ENCODE measurements around the gene POLA2.
"Not testable (repeated sequence)": the region's sequence is repeated elsewhere in the genome, so short reads cannot be mapped to it uniquely, and the experiment has no call there.

POLA2 gene

DNA sequence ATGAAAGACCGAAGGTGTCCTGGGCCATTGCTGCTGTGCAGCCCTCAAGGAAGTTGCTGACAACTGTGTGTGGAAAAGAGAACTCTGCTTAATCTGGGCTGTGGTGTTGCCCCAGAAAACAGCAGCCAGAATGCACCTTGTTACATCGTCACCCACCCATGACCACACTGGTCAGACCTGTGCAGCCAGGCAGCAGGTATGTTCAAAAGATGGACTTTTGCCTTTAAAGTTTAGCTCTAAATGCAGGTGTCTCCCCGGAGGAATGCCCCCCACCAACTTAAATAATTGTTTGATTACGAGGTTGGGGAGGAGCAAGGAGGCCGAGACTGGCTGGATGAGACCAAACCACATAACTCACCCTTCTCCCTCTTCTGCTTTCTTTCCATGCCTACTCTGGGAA lies 15.3 kb upstream of the POLA2 start:
- no peak overlapping the region for H3K27ac ChIP-seq (ENCODE audit: low read length)
- no peaks in the 10 kb centered on the region for H3K36me3 ChIP-seq (ENCODE audit: control insufficient read depth, low read depth, low read length)
- no peak overlapping the region for H3K4me3 ChIP-seq (ENCODE audit: low read length)
- H3K9ac ChIP-seq (ENCODE audit: low read length) = no peak overlapping the region
- H3K9me3 ChIP-seq (ENCODE audit: control insufficient read depth, low read depth, low read length) = no peaks in the 10 kb centered on the region
- peaks cover 9% of the 10 kb centered on the region for H3K4me1 ChIP-seq (ENCODE audit: control insufficient read depth, low read depth, low read length)
- H3K27me3 ChIP-seq (ENCODE audit: control insufficient read depth, insufficient read depth, low read length) = no peaks in the 10 kb centered on the region

DNA sequence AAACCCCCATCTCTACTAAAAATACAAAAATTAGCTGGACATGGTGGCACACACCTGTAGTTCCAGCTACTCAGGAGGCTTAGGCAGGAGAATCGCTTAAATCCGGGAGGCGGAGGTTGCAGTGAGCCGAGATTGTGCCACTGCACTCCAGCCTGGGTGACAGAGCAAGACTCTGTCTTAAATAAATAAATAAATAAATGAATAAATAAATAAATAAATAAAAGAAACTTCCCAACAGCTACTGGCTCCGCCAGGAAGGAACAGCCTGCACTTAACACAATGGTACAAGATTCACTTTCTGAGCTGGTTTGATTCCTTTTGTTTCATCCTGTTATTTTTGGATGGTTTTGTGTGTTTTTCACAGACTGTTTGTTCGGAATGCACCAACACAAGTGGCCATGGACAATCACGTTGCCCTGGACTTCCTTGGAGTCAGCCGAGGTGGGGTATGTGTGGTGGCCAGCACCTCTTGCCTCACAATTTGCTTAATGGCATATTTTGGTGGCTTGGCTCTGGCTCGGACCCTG lies 13.5 kb upstream of the POLA2 start:
- not testable (repeated sequence) for H3K4me1 ChIP-seq (ENCODE audit: control insufficient read depth, low read depth, low read length); H3K36me3 ChIP-seq (ENCODE audit: control insufficient read depth, low read depth, low read length); H3K4me3 ChIP-seq (ENCODE audit: low read length); H3K27ac ChIP-seq (ENCODE audit: low read length); H3K27me3 ChIP-seq (ENCODE audit: control insufficient read depth, insufficient read depth, low read length); H3K9me3 ChIP-seq (ENCODE audit: control insufficient read depth, low read depth, low read length); H3K9ac ChIP-seq (ENCODE audit: low read length)

GRCh38 chr11:65251476-65251875 lies 10.3 kb upstream of the POLA2 start:
- Histone ChIP-seq H3K4me1 (ENCODE audit: control insufficient read depth, low read depth, low read length) (no peaks in the 10 kb centered on the region), H3K9me3 (ENCODE audit: control insufficient read depth, low read depth, low read length) (no peaks in the 10 kb centered on the region), H3K9ac (ENCODE audit: low read length) (no peak overlapping the region), H3K36me3 (ENCODE audit: control insufficient read depth, low read depth, low read length) (no peaks in the 10 kb centered on the region), H3K27ac (ENCODE audit: low read length) (no peak overlapping the region), H3K4me3 (ENCODE audit: low read length) (no peak overlapping the region), H3K27me3 (ENCODE audit: control insufficient read depth, insufficient read depth, low read length) (no peaks in the 10 kb centered on the region)

DNA sequence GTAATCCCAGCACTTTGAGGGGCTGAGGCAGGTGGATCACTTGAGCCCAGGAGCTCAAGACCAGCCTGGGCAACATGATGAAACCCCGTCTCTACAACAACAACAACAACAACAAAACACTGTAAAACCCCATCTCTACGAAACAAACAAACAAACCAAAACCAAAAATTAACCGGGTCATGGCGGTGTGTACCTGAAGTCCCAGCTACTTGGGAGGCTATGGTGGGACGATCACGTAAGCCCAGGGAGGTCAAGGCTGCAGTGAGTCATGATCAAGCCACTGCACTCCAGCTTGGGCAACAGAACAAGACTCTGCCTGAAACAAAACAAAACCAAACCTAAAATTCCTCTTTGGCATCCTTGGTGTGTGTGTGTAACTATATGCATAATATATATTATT lies 7.0 kb upstream of the POLA2 start:
- Histone ChIP-seq H3K36me3 (ENCODE audit: control insufficient read depth, low read depth, low read length) (no peaks in the 10 kb centered on the region), H3K27me3 (ENCODE audit: control insufficient read depth, insufficient read depth, low read length) (no peaks in the 10 kb centered on the region), H3K27ac (ENCODE audit: low read length) (no peak overlapping the region), H3K9ac (ENCODE audit: low read length) (no peak overlapping the region), H3K4me1 (ENCODE audit: control insufficient read depth, low read depth, low read length) (no peaks in the 10 kb centered on the region), H3K4me3 (ENCODE audit: low read length) (no peak overlapping the region), H3K9me3 (ENCODE audit: control insufficient read depth, low read depth, low read length) (no peaks in the 10 kb centered on the region)

GRCh38 chr11:65258988-65259387 lies 2.8 kb upstream of the POLA2 start:
- Histone ChIP-seq H3K9ac (ENCODE audit: low read length) (no peak overlapping the region), H3K4me3 (ENCODE audit: low read length) (no peak overlapping the region), H3K36me3 (ENCODE audit: control insufficient read depth, low read depth, low read length) (no peaks in the 10 kb centered on the region), H3K4me1 (ENCODE audit: control insufficient read depth, low read depth, low read length) (peaks cover 4% of the 10 kb centered on the region), H3K27me3 (ENCODE audit: control insufficient read depth, insufficient read depth, low read length) (no peaks in the 10 kb centered on the region), H3K9me3 (ENCODE audit: control insufficient read depth, low read depth, low read length) (no peaks in the 10 kb centered on the region), H3K27ac (ENCODE audit: low read length) (no peak overlapping the region)

GRCh38 chr11:65260302-65260701 lies 1.5 kb upstream of the POLA2 start:
- H3K9ac ChIP-seq (ENCODE audit: low read length) = no peak overlapping the region
- H3K27me3 ChIP-seq (ENCODE audit: control insufficient read depth, insufficient read depth, low read length) = no peaks in the 10 kb centered on the region
- H3K4me1 ChIP-seq (ENCODE audit: control insufficient read depth, low read depth, low read length) = peaks cover 4% of the 10 kb centered on the region
- H3K9me3 ChIP-seq (ENCODE audit: control insufficient read depth, low read depth, low read length) = no peaks in the 10 kb centered on the region
- H3K4me3 ChIP-seq (ENCODE audit: low read length) = no peak overlapping the region
- peaks cover 4% of the 10 kb centered on the region for H3K36me3 ChIP-seq (ENCODE audit: control insufficient read depth, low read depth, low read length)
- no peak overlapping the region for H3K27ac ChIP-seq (ENCODE audit: low read length)

DNA sequence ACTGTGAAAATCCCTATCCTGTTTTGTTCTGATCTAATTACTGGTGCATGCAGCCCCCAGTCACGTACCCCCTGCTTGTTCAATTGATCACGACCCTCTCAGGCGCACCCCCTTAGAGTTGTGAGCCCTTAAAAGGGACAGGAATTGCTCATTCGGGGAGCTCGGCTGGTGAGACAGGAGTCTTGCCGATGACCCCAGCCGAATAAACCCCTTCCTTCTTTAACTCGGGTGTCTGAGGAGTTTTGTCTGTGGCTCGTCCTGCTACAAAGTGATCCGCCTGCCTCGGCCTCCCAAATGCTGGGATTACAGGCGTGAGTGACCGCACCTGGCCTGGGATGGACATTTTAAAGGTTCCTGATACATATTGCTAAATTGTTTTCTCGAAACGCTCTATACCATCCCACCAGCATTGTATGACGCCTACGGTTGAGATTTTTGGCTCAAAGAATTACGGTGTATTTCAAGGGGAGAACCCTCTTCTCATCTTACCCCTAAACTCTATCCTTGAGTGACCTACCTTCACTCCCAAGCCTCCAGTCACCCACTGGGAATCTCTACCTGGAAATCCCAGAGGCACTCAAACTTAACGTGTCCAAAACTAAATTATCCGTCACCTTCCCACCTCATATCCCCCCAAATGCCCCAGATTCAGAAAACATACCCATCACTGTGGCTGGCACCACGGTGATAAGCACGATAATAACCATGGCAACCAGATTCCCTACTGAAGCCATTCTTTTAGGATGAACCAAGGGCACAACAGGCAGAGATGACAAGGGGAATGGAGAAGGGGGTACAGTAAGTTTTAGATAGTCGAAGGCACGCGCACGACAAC lies 789 bp upstream of the POLA2 start:
- H3K36me3 ChIP-seq (ENCODE audit: control insufficient read depth, low read depth, low read length) = peaks cover 4% of the 10 kb centered on the region
- peak overlapping the region; percentile 98 for H3K4me3 ChIP-seq (ENCODE audit: low read length)
- H3K27me3 ChIP-seq (ENCODE audit: control insufficient read depth, insufficient read depth, low read length) = no peaks in the 10 kb centered on the region
- no peaks in the 10 kb centered on the region for H3K9me3 ChIP-seq (ENCODE audit: control insufficient read depth, low read depth, low read length)
- peaks cover 4% of the 10 kb centered on the region for H3K4me1 ChIP-seq (ENCODE audit: control insufficient read depth, low read depth, low read length)
- H3K9ac ChIP-seq (ENCODE audit: low read length) = peak overlapping the region; percentile 93
- H3K27ac ChIP-seq (ENCODE audit: low read length) = peak overlapping the region; percentile 3

DNA sequence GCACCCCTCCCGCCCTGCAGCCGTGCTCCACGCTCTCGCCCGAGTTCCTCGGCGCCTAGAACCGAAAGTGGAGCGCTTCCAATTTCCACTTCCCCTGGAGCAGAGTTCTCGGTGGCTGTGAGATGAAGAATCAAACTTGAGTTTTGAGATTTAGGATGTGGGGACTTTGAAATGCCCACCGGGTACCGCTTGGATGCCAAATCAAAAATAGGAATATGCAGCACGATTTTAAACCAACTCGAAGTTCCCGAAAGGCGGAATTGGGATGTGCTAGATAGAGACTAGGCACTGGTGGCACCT lies 569 bp downstream of the POLA2 start:
- Histone ChIP-seq H3K9ac (ENCODE audit: low read length) (peak overlapping the region; percentile 93), H3K4me3 (ENCODE audit: low read length) (peak overlapping the region; percentile 98), H3K9me3 (ENCODE audit: control insufficient read depth, low read depth, low read length) (no peaks in the 10 kb centered on the region), H3K4me1 (ENCODE audit: control insufficient read depth, low read depth, low read length) (peaks cover 4% of the 10 kb centered on the region), H3K27me3 (ENCODE audit: control insufficient read depth, insufficient read depth, low read length) (no peaks in the 10 kb centered on the region), H3K36me3 (ENCODE audit: control insufficient read depth, low read depth, low read length) (peaks cover 11% of the 10 kb centered on the region), H3K27ac (ENCODE audit: low read length) (no peak overlapping the region)

DNA sequence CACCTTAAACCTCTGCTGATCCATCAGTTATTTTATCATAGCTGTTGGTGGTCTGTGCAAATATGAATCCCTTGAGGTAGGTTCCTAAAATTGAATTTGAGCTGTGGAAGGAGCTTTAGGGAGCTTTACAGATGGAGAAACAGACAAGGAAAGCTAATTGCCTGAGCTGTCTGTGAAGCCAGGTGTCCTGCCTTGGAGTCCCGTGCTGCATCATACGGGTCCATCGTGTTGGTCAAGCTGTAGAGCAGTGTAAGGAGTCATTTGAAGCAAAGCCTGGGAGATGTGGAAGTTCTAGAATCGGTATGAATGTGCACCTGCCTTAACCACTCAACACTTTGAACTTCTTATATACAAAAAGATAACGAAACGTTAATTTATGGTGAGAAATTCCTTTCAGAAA lies 1.0 kb downstream of the POLA2 start:
- Histone ChIP-seq H3K27ac (ENCODE audit: low read length) (no peak overlapping the region), H3K9ac (ENCODE audit: low read length) (peak overlapping the region; percentile 93), H3K27me3 (ENCODE audit: control insufficient read depth, insufficient read depth, low read length) (no peaks in the 10 kb centered on the region), H3K36me3 (ENCODE audit: control insufficient read depth, low read depth, low read length) (peaks cover 14% of the 10 kb centered on the region), H3K9me3 (ENCODE audit: control insufficient read depth, low read depth, low read length) (no peaks in the 10 kb centered on the region), H3K4me3 (ENCODE audit: low read length) (peak overlapping the region; percentile 98), H3K4me1 (ENCODE audit: control insufficient read depth, low read depth, low read length) (peaks cover 4% of the 10 kb centered on the region)

DNA sequence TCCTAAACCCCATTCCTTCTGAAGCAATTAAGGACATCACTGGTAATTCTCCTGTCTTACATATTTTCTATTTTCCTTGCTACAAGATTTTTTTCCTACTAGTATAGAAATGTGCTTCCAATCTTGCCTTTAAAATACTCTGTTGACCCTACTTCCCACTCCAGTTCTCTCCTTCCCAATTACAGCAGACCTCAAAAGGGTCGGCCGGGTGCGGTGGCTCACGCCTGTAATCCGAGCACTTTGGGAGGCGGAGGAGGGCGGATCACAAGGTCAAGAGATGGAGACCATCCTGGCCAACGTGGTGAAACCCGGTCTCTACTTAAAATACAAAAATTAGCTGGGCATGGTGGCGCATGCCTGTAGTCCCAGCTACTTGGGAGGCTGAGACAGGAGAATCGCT lies 3.0 kb downstream of the POLA2 start:
- H3K4me3 ChIP-seq (ENCODE audit: low read length); H3K9ac ChIP-seq (ENCODE audit: low read length); H3K4me1 ChIP-seq (ENCODE audit: control insufficient read depth, low read depth, low read length); H3K27me3 ChIP-seq (ENCODE audit: control insufficient read depth, insufficient read depth, low read length); H3K9me3 ChIP-seq (ENCODE audit: control insufficient read depth, low read depth, low read length); H3K27ac ChIP-seq (ENCODE audit: low read length): not testable (repeated sequence)
- peaks cover 20% of the 10 kb centered on the region for H3K36me3 ChIP-seq (ENCODE audit: control insufficient read depth, low read depth, low read length)

DNA sequence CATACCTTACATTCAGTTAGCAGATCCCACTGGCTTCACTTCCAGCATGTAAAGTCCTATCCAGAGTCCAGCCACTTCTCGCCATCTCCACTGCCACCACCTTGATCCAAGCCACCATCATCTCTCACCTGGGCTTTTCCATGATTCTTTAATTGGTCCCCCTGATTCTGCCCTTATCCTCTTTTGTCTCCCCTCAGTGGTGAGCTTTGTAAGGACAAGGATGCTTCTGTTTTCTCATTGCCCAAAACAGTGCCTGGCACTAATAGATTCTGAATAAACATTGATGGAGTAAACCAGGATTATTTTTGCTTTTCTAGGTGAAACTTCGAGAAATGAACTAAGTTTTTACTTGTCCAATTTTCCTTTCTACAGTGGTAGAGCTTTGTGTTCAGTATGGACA lies 4.4 kb downstream of the POLA2 start:
- no peak overlapping the region for H3K4me3 ChIP-seq (ENCODE audit: low read length)
- no peak overlapping the region for H3K27ac ChIP-seq (ENCODE audit: low read length)
- H3K9ac ChIP-seq (ENCODE audit: low read length) = no peak overlapping the region
- H3K36me3 ChIP-seq (ENCODE audit: control insufficient read depth, low read depth, low read length) = peaks cover 31% of the 10 kb centered on the region
- peaks cover 1% of the 10 kb centered on the region for H3K4me1 ChIP-seq (ENCODE audit: control insufficient read depth, low read depth, low read length)
- H3K9me3 ChIP-seq (ENCODE audit: control insufficient read depth, low read depth, low read length) = no peaks in the 10 kb centered on the region
- H3K27me3 ChIP-seq (ENCODE audit: control insufficient read depth, insufficient read depth, low read length) = no peaks in the 10 kb centered on the region
